Endothelial cell of umbilical vein (primary cell): ENCODE measurements around the gene KIDINS220.

ENCODE experiments used
- CTCF ChIP-seq, 2 donors: IDR thresholded peaks; 1 replicate in 1 of 2; 2 replicates in 1 of 2; pipeline ENCODE4 v1.5.1; 2011; ENCODE audit warnings: low read length in 2 of 2, mild to moderate bottlenecking in 2 of 2, moderate library complexity in 2 of 2, control low read depth in 1 of 2, inconsistent platforms in 1 of 2, low read depth in 1 of 2; ENCODE audit not compliant: insufficient read depth in 1 of 2; ENCODE audit errors: extremely low read depth in 1 of 2
- EZH2 ChIP-seq: IDR thresholded peaks from 2 replicates; pipeline ENCODE4 v1.6.1; 2012; ENCODE audit warnings: borderline replicate concordance, low read depth, mild to moderate bottlenecking, moderate library complexity, low read length, inconsistent platforms; ENCODE audit not compliant: severe bottlenecking
- GATA2 ChIP-seq: IDR thresholded peaks from 2 replicates; pipeline ENCODE4 v1.7.0; 2011; ENCODE audit warnings: low read depth, mild to moderate bottlenecking, moderate library complexity, mixed read lengths, low read length; ENCODE audit not compliant: insufficient read length, insufficient read depth
- JUN ChIP-seq: IDR thresholded peaks from 2 replicates; pipeline ENCODE4 v1.6.1; 2011; ENCODE audit warnings: borderline replicate concordance, low read depth; ENCODE audit not compliant: insufficient read length, insufficient read depth
- MAX ChIP-seq: IDR thresholded peaks from 2 replicates; pipeline ENCODE4 v1.6.1; 2011; ENCODE audit not compliant: insufficient read depth, insufficient read length
- MYC ChIP-seq: IDR thresholded peaks from one replicate; pipeline ENCODE4 v1.6.1; 2011; ENCODE audit warnings: mild to moderate bottlenecking, low read depth, low read length
- POLR2A ChIP-seq: IDR thresholded peaks from 2 replicates; pipeline ENCODE4 v1.6.1; 2012; ENCODE audit warnings: low read depth, mild to moderate bottlenecking, control low read depth, low read length

DNA sequence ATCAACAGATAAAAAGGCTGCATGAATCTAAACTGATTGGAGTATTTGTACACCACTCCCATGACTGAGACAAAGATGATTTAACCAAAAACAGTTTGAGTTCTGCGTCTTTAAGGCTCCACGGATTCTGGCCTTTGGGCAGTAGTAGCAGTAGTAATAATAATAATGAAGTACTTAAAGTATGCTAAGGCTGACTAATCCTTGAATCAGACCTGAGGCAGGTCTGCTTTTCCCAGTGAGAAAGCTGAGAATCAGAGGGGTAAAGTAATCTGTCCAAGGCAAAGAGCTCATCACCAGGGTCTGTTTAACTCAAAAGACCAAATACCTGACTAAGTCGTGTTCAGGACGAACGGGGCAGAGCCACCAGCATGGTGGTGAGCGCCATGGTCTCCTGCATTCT lies 94.2 kb downstream of the KIDINS220 start:
- TF ChIP-seq CTCF (IDR thresholded peaks at IDR 0.05; ENCODE audit: extremely low read depth in 1 of 2, insufficient read depth in 1 of 2, low read depth in 1 of 2, low read length in 2 of 2), result no peak
- no peak for TF ChIP-seq POLR2A
- no peak for TF ChIP-seq MYC
- TF ChIP-seq EZH2, result no peak
- TF ChIP-seq JUN, result no peak
- TF ChIP-seq MAX, result no peak
- TF ChIP-seq GATA2, result no peak
